ENCODE results near the gene ZCCHC13. TPM values are rescaled to one million over a fixed set of nuclear protein-coding genes. Genes with fewer than 3 reads are reported as not detected.
"Not testable (repeated sequence)": the region's sequence is repeated elsewhere in the genome, so short reads cannot be mapped to it uniquely, and the experiment has no call there.

ZCCHC13 gene
- not detected for total RNA-seq
- long read RNA-seq, result 0 reads

- DNase-seq (ENCODE audit: low spot score), result no peak
These were observed at the start of gene ZCCHC13 for GRCh38 chrX:74304016-74304415. ZCCHC13 (plus strand) TSS chrX:74304180; CDS start chrX:74304267, 87 bp downstream.

- not testable (repeated sequence) for DNase-seq (ENCODE audit: low spot score)
These were observed 45.9 kb upstream of the ZCCHC13 start for GRCh38 chrX:74258111-74258510.

- no peak for DNase-seq (ENCODE audit: low spot score)
These were observed 44.0 kb upstream of the ZCCHC13 start for GRCh38 chrX:74259885-74260491.

- DNase-seq (ENCODE audit: low spot score), result no peak
These were observed 41.3 kb upstream of the ZCCHC13 start for GRCh38 chrX:74262452-74263209.

- no peak for DNase-seq (ENCODE audit: low spot score)
These were observed 33.6 kb upstream of the ZCCHC13 start for GRCh38 chrX:74270393-74270792.

- DNase-seq (ENCODE audit: low spot score), result no peak
These were observed 31.8 kb upstream of the ZCCHC13 start for GRCh38 chrX:74272230-74272629.

GRCh38 chrX:74274516-74274915, 29.5 kb upstream of the ZCCHC13 start:
- no peak for DNase-seq (ENCODE audit: low spot score)

GRCh38 chrX:74277320-74277719, 26.7 kb upstream of the ZCCHC13 start:
- DNase-seq (ENCODE audit: low spot score), result no peak

GRCh38 chrX:74277846-74278245, 26.1 kb upstream of the ZCCHC13 start:
- DNase-seq (ENCODE audit: low spot score), result no peak

- DNase-seq (ENCODE audit: low spot score), result no peak
These were observed 23.2 kb upstream of the ZCCHC13 start for GRCh38 chrX:74280759-74281158.

- no peak for DNase-seq (ENCODE audit: low spot score)
These were observed 19.5 kb upstream of the ZCCHC13 start for GRCh38 chrX:74284391-74284952.

- DNase-seq (ENCODE audit: low spot score), result no peak
These were observed 16.8 kb upstream of the ZCCHC13 start for GRCh38 chrX:74286950-74287740.

GRCh38 chrX:74291577-74291963, 12.4 kb upstream of the ZCCHC13 start:
- no peak for DNase-seq (ENCODE audit: low spot score)

- DNase-seq (ENCODE audit: low spot score), result peak; percentile 91
These were observed 11.8 kb upstream of the ZCCHC13 start for GRCh38 chrX:74291964-74292807.

- DNase-seq (ENCODE audit: low spot score), result no peak
These were observed 11.2 kb upstream of the ZCCHC13 start for GRCh38 chrX:74292808-74293123.

GRCh38 chrX:74293343-74293946, 10.5 kb upstream of the ZCCHC13 start:
- DNase-seq (ENCODE audit: low spot score), result peak; percentile 91

GRCh38 chrX:74295101-74295500, 8.9 kb upstream of the ZCCHC13 start:
- DNase-seq (ENCODE audit: low spot score), result no peak

GRCh38 chrX:74297766-74298165, 6.2 kb upstream of the ZCCHC13 start:
- no peak for DNase-seq (ENCODE audit: low spot score)

GRCh38 chrX:74300869-74301268, 3.1 kb upstream of the ZCCHC13 start:
- no peak for DNase-seq (ENCODE audit: low spot score)

- no peak for DNase-seq (ENCODE audit: low spot score)
These were observed 14.7 kb downstream of the ZCCHC13 start for GRCh38 chrX:74318672-74319071.

- DNase-seq (ENCODE audit: low spot score), result not testable (repeated sequence)
These were observed 15.3 kb downstream of the ZCCHC13 start for GRCh38 chrX:74319321-74319720.

Data from mesenteric fat pad (tissue), 1 donor.